Mucosa of descending colon (tissue), 3 donors: ENCODE data around the gene UBE2QL1. TPM values are rescaled to one million over a fixed set of nuclear protein-coding genes. Genes with fewer than 3 reads are reported as not detected.

Source experiments
- ATAC-seq: fragments of 200-7000 bp; cut with Tn5 transposase; one replicate; pipeline ENCODE4 v1.9.1; 2020; ENCODE audit warnings: mild to moderate bottlenecking, moderate library complexity
- DNase-seq, 3 donors: peaks; one replicate each; pipeline ENCODE4 v3.0.0-alpha.2; 2020
- H3K36me3 ChIP-seq: fragments of 200-600 bp; one replicate; pipeline ENCODE4 v1.8.0; 2021; ENCODE audit warnings: low read depth, mild to moderate bottlenecking
- H3K4me1 ChIP-seq: fragments of 200-600 bp; one replicate; pipeline ENCODE4 v1.8.0; 2021; ENCODE audit warnings: low read depth, mild to moderate bottlenecking
- H3K4me3 ChIP-seq: fragments of 200-600 bp; one replicate; pipeline ENCODE4 v1.8.0; 2021; ENCODE audit warnings: mild to moderate bottlenecking
- H3K9me3 ChIP-seq: fragments of 200-600 bp; one replicate; pipeline ENCODE4 v1.8.0; 2021; ENCODE audit warnings: mild to moderate bottlenecking
- intact Hi-C, 2 donors: fragments of 100-400 bp; cut with DNase I in 1 of 2; cut with micrococcal nuclease in 1 of 2; formaldehyde crosslinking; loops; one replicate each; pipeline versions ENCODE4 v1.11.0 to v1.11.1; 2022; cut with DNase I, micrococcal nuclease
- total RNA-seq, 3 donors: library from RNA; stranded (reverse); fragmentation: NEBNext Ultra II Directional in 2 of 3; extraction: Animal tissue kit (Norgen Biotek cat#: 25700) in 2 of 3; gene quantifications; one replicate each; pipeline versions ENCODE4 v1.2.1 to v1.2.4, GENCODE V29; 2021 to 2023
- TF ChIP-seq, protein P1 (sequence below): fragments of 200-600 bp; IDR thresholded peaks from one replicate; pipeline ENCODE4 v1.8.0; 2022; ENCODE audit warnings: antibody characterized with exemption, mild to moderate bottlenecking
- donor health status: DM: no; HTN: no; CAD: no; lungs with moderate emphysema.
- donor health status: DM: no; HTN: no; CAD: no.
- donor health status: DM: no; HTN: yes; CAD: no.

Gene UBE2QL1
- total RNA-seq, 3 donors from 2014 or later: 0.19 to 4.1 (median 0.26) TPM

DNA sequence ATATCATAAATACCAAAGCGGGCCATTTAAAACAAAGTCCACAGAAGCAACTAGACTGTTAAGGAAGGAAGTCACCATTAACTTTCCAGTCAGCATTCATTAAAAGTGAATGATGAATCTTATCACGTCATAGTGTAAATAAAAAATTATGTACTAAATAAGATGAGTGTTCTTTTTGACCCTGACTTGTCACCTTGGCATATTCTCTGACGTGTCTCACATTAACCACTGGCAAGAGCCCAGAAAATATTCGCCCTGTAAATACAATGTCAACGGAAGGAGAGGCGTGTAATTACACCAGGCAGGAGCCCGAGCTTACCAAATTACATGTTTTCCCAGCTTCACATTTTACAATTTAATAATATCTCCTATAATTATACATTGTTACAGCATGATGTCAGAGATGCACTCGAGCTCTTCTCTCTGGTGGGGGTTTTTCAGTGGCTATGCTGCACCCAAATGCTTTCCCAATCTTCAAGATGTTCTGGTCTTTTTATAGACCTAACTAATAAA, 29.3 kb upstream of the UBE2QL1 start:
- Histone ChIP-seq H3K4me1 (no peaks in the 10 kb centered on the region), H3K36me3 (no peaks in the 10 kb centered on the region), H3K4me3 (no peak overlapping the region), H3K9me3 (no peaks in the 10 kb centered on the region)
- peak; percentile 42 for ATAC-seq
- intact Hi-C loops: no loop called here
- TF ChIP-seq, protein P1, sequence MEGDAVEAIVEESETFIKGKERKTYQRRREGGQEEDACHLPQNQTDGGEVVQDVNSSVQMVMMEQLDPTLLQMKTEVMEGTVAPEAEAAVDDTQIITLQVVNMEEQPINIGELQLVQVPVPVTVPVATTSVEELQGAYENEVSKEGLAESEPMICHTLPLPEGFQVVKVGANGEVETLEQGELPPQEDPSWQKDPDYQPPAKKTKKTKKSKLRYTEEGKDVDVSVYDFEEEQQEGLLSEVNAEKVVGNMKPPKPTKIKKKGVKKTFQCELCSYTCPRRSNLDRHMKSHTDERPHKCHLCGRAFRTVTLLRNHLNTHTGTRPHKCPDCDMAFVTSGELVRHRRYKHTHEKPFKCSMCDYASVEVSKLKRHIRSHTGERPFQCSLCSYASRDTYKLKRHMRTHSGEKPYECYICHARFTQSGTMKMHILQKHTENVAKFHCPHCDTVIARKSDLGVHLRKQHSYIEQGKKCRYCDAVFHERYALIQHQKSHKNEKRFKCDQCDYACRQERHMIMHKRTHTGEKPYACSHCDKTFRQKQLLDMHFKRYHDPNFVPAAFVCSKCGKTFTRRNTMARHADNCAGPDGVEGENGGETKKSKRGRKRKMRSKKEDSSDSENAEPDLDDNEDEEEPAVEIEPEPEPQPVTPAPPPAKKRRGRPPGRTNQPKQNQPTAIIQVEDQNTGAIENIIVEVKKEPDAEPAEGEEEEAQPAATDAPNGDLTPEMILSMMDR: no peak
- DNase-seq: peak in 1 of 3 donors; percentile 13

DNA sequence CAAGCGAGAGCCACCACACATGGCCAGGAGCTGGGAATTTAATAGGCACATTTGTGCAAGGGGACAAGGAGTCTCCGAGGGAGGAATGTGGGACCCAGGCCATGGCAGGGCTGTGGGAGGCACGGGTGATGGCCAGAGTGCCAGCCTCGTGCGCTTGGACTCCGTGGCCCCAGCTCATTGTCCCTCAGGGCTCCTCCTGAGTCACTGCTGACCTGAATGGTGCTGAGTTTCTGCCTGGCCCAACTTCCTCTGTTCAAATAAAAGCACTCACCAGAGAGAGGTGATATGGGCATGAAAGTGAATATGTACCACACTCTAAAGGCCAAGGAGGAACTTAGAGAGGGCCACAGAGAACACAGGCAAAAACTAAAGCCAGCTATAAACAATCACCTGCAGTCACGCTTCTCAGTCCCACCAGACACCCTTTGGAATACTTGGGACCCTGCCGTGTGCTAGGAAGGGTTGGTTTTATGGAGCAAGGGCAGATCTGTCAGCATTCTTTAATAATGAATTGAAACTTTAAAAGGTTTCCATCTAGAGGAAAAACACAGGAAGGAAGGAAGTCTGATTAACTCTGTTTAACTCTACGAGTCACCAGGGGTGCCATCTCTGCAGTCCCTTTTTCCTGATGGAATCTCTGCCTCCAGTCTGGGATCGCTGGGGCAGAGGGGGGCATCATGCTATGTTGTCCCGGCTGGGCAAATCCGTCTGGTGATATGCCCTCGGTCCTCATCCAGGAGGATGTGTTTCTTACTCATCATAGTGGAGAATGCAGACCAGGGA, 25.1 kb upstream of the UBE2QL1 start:
- TF ChIP-seq, protein P1: no peak
- intact Hi-C loops: no loop called here
- H3K9me3 ChIP-seq: no peaks in the 10 kb centered on the region
- H3K36me3 ChIP-seq: no peaks in the 10 kb centered on the region
- no peaks in the 10 kb centered on the region for H3K4me1 ChIP-seq
- DNase-seq: no peak
- no peak overlapping the region for H3K4me3 ChIP-seq
- ATAC-seq: no peak

DNA sequence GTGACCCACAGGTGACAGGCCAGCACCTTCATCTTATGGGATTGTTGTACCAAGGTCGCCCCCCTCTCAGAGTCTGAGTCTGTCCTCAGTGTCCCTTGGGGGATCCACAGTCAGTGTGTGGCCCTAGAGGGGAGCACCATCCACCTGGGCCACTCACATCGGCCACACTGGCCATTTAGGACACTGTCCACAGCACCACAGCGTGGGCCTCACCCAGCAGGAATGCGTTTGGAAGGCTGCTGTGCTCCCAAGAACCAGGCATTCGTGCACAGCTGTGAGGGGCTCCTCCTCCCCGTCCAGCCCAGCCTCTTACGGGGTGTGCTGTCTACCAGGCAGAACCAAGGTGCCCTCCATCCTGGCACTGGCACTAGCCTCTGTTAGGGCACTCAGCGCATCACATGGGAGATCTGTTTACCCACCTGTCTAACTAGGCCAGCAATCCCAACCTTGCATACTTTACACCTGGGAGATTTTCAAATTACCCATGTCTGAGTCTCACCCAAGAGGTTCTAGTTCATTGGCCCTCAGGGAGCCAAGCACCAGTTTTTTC, 24.5 kb upstream of the UBE2QL1 start:
- no peaks in the 10 kb centered on the region for H3K9me3 ChIP-seq
- no peaks in the 10 kb centered on the region for H3K36me3 ChIP-seq
- no peak for ATAC-seq
- TF ChIP-seq, protein P1: no peak
- intact Hi-C loops: no loop called here
- H3K4me3 ChIP-seq: no peak overlapping the region
- H3K4me1 ChIP-seq: no peaks in the 10 kb centered on the region
- no peak for DNase-seq

DNA sequence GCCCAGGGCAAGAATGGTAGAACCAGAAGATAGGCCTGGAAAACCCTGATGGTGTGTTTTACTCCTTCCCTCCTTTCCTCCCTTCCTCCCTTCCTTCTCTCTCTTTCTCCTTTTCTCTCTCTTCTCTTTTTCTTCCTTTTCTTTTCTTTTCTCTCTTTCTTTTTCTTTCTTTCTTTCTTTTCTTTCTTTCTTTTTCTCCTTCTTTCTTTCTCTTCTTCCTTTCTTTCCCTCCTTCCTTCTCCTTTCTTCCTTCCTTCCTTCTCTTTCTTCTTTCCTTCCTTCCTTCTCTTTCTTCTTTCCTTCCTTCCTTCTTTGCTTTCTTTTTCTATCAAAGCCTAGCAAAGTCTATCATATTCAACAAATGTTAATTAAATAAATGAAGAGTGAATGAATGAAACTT, 24.0 kb upstream of the UBE2QL1 start:
- H3K36me3 ChIP-seq: no peaks in the 10 kb centered on the region
- no peaks in the 10 kb centered on the region for H3K9me3 ChIP-seq
- no peaks in the 10 kb centered on the region for H3K4me1 ChIP-seq
- ATAC-seq (no peak), DNase-seq (no peak)
- TF ChIP-seq, protein P1: no peak
- H3K4me3 ChIP-seq: no peak overlapping the region
- intact Hi-C loops: no loop called here

DNA sequence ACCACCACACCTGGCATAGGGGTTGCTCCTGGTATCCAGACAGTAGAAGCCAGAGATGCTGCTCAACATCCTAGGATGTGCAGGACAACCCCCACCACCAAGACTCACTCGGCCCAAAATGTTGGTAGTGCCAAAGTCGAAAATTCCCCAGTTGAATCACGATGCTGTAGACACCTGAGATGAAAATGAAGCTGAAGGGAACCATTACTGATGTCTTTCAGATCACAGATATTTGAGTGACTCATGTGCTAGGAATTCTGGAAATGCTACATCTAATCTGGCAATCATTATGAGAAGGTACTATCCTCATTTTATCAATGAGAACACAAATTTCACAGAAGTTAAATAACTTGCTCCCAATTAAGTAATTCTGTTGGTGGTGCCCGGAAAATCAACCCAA, 21.0 kb upstream of the UBE2QL1 start:
- DNase-seq: no peak
- intact Hi-C loops: no loop called here
- ATAC-seq: no peak

More for the DNA sequence above, 21.0 kb upstream of the UBE2QL1 start:
- Histone ChIP-seq H3K4me3 (no peak overlapping the region), H3K36me3 (no peaks in the 10 kb centered on the region), H3K4me1 (no peaks in the 10 kb centered on the region), H3K9me3 (no peaks in the 10 kb centered on the region)
- TF ChIP-seq, protein P1: no peak
